Forelimb muscle (tissue), 1 donor: ENCODE results near the gene LPIN2. TPM values are rescaled to one million over a fixed set of nuclear protein-coding genes. Genes with fewer than 3 reads are reported as not detected.
"Not testable (repeated sequence)": the region's sequence is repeated elsewhere in the genome, so short reads cannot be mapped to it uniquely, and the experiment has no call there.

Experiments
- DNase-seq: peaks from one replicate; pipeline ENCODE4 v3.0.0-alpha.2; 2013; ENCODE audit warnings: low read depth
- polyA plus RNA-seq: library from polyadenylated mRNA; unstranded; fragments of 120-200 nt; gene quantifications from one replicate; pipeline ENCODE4 v1.2.1, GENCODE V29; 2013; ENCODE audit not compliant: insufficient read length

Gene LPIN2
- polyA plus RNA-seq, 1 donor: 10.3 TPM

- no peak for DNase-seq
Observed at GRCh38 chr18:3007491-3007890, 5.5 kb downstream of the LPIN2 start.

- no peak for DNase-seq
Observed at GRCh38 chr18:3005462-3005861, 7.5 kb downstream of the LPIN2 start.

GRCh38 chr18:3003766-3004165, 9.2 kb downstream of the LPIN2 start:
- DNase-seq: not testable (repeated sequence)

GRCh38 chr18:3002732-3003131, 10.2 kb downstream of the LPIN2 start:
- DNase-seq: no peak

DNA sequence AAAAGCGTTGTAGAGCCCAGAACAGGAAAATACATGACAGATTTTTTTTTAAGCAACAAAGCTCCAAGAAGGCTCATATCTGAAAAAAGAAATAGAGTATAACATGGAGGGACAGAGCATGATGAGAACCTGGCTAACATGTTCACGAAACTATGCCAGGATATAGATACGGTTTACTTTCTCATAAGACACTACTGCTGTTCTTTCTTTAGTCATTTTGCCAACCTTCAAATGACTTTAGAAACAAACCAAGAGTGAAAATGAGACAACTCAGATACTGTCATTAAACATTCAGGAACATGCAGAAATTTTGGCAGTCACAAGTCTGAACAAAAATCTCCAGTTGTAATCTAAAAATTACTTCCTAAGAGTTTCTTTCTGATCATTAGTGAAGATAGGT, 14.3 kb downstream of the LPIN2 start:
- DNase-seq: no peak

GRCh38 chr18:2997846-2998564, 14.9 kb downstream of the LPIN2 start:
- no peak for DNase-seq

DNA sequence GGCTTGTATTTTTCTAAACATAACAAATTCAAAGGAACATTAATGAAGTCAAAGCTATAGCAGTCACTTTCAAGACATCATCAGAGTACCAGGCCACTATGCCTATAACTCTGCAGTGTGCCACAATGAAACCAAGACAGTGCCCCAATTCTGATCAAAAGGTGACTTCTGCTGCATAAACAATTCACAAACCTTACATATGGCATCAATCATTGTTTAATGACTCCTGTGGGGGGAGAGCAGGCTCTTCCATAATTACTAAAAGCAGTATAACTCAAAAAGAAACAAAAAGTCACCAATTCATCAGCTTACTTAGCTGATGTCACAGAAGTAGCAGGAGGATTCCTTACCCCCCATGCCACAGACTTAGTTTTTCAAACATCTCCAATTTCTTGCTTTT, 15.5 kb downstream of the LPIN2 start:
- DNase-seq: no peak

- no peak for DNase-seq
Observed at GRCh38 chr18:2994603-2995432, 18.1 kb downstream of the LPIN2 start.

- DNase-seq: no peak
Observed at GRCh38 chr18:2994020-2994589, 18.8 kb downstream of the LPIN2 start.

- DNase-seq: no peak
Observed at GRCh38 chr18:2992995-2993877, 19.7 kb downstream of the LPIN2 start.

DNA sequence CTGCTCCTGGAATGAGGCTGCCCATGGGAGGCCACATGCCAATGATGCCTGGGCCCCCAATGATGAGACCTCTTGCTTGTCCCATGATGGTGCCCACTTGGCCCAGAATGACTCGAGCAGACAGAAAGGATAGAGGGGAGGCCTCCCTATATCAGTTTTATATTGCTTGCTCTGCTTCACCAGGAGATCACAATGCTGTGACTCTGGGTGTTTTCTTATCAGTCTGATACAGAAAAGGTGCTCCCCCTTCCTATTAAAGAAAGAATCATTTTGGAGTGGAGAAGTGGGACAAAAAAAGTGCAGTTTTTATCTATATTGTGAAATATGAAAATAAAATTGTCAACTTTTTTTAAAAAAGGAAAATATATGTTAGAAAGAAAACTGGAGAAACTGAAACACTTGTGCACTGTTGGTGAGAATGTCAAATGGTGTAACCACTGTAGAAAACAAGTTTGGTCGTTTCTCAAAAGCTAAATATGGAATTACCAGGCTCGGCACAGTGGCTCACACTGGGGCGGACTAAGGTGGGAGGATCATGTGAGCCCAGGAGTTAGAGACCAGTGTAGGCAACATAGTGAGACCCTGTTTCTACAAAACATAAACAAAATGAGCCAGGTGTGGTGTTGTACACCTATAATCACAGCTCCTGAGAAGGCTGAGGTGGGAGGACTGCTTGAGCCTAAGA, 21.8 kb downstream of the LPIN2 start:
- DNase-seq: no peak

DNA sequence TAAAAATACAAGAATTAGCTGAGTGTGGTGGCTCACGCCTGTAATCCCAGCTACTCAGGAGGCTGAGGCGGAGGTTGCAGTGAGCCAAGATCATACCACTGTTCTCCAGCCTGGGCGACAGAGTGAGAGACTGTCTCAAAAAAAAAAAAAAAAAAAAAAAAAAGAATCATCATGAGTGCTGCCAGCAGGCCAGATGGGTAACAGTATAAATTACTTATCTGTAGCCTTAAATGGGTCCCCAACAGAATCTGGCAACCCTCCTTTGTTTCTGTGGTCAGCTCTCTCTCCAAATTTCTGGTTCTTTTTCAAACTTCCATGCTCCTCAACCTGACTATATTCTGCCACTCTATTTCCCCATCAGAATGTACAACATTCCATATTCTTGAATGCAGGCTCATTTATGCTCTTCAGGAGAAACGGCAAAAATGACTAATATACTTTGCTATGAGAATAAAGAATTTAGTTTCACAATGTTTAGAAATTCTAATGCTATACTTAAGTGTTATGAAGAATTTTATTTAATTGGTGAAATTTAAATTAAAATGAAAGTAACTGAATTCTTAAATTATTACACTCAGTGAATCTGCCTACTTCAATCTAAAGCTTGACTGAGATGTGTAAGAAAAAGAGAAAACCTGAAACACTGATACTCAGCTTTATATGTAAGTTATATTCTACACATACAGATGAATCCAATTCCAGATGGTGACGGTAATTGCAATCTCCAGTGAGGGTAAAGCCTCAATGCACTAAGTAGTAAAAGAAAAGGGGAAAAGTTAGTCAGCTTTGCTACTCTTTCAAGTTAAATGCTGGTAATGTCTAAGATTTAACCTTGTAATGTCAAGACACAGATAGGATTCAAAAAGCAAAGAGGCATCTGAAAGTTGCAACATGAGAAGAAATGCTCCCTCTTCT, 24.8 kb downstream of the LPIN2 start:
- no peak for DNase-seq

DNA sequence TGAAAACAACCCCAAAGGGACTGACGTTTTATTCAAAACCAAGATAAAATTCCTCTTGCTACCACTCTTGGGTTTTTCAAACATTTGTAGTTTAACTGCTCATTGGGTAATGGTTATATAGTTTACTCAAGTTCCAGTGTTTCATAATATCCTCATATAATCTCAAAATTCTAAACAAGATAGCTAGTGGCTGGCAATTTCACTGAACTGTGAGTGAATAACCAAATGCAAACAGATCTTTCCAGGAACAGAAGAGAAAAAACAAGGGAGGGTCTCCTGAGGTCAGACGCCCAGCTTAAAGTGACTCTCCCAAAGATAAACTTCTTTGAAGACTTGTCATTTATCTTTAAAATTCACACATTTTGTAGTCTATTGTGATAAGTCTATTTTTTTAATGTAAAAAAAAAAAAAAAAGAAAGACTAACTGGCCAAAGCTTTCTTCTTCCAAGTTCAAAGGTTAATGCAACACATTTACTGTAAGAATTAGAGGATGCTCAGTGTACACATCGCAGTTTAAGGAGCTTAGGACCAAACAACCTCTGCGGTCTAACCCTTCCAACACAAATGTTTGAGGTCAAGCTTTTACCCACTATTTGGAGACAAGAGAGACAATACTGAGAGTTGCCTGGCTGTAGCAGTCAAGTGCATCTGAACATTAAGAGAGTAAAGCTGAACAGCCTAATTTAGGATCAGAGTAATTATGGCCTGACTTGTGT, 26.6 kb downstream of the LPIN2 start:
- DNase-seq: no peak

DNA sequence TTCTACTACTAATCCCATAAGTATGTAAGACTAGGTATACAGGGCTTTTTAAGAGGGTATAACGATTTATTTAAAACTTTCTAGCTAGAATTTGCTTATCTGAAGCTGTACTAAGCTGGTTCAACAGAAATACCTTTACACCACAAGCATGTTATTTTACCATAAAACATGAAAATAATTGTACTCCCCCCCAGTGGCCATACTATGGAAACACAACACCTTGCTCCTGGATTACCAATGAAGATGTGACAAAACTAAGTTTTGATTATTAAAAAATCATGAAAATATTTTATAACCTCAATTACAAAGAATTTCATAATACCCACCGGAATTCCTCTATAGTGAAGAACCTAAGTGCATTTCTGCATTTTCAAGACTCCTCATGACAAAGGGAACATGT, 27.3 kb downstream of the LPIN2 start:
- DNase-seq: no peak

DNA sequence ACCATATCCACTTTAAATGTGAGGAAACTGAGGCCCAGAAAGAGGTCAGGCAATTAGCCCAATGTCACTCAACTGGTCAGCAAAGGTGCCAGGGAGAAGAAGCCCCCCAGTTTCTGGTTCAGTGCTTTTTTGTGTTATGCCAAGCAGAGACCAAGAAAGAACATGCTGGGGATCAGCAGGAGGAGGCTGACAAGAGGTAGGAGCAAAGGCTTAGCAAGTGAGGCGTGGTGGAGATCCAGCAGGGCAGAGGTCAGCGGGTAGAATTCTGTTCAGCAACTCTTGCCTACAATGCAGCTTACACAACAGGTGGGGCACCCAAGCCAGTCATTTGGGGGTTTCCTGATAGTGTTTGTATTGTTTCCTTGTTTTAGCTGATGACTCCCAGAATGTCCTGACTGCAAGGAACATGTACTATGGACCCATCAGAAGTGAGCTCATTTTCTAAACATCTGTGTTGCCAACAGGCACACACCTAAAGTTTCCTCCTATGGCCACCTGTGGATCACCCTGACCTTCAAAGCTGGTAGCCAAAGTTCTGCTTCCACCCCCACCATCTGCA, 28.2 kb downstream of the LPIN2 start:
- DNase-seq: no peak

DNA sequence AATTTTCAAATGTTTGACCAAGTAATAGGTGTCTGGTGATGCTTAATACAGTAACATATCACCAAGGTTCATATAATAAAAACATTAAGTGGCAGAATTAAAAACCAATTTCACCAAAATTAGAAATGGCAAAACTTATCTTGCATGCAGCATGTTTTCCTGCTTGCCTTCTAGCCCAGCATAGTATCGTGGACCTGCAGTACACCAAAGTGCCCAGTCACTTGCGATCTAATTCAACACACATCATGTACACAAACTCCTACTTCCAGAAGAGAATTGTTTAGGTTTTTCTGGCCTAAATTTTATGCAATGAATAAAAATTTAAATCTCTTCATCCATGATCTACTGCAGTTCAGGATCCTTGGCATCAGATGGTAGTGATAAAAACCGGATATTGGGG, 28.9 kb downstream of the LPIN2 start:
- no peak for DNase-seq

DNA sequence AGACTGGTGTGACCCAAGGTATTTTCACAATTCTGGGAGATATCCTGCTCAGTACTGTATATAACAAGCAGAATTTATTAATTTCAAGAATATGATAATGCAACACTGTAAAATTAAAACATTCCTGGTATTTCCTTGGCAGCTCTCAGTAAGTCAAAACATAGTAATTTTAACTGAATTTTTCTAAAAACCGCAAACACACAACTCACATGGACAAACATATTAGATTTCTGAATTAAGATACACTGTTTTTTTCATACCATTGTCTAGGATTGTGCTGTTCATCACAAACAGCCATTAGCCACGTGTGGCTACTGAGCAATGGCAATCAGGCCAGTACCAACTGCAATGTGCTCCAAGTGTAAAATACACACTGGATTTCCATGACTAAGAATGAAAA, 29.6 kb downstream of the LPIN2 start:
- no peak for DNase-seq

DNA sequence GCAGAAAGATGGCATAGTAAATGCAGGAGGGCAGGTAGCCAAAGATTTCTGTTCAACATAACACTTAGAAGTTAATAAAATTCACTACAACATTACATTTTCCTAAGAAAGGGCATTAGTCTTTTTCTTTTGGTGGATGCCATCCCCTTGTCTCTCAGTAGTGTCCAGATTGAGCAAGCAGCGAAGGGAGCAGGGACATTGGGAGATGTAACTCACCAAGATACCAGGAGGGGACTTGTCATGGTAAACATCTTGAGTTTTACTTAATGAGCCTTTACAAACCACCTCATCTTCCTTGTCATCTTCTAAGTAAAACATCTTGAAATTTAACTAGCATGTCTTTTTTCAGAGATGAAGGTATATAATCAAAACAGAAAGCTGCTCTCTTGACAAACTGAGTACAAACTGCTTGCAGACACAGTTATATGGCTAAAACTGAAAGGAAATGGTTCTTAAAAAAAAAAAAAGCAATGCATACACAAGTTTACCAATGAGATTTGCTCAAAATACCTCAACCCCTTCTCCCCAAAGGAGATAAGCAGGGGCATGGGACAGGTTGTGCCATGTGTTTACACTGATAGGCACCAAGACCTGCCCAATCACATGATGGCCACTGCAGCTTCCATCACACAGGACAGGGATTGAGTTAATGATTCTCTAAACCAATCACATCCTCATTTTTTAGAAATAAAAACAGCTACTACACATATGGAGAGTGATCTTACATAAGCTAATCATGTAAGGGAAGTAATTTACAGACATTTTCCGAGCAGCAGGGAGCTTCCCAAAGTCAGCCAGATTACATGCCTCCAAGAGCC, 30.3 kb downstream of the LPIN2 start:
- no peak for DNase-seq
